Measurements from ENCODE around the gene PCDHGA4.
"Not testable (repeated sequence)": the region's sequence is repeated elsewhere in the genome, so short reads cannot be mapped to it uniquely, and the experiment has no call there.

The PCDHGA4 gene

DNA sequence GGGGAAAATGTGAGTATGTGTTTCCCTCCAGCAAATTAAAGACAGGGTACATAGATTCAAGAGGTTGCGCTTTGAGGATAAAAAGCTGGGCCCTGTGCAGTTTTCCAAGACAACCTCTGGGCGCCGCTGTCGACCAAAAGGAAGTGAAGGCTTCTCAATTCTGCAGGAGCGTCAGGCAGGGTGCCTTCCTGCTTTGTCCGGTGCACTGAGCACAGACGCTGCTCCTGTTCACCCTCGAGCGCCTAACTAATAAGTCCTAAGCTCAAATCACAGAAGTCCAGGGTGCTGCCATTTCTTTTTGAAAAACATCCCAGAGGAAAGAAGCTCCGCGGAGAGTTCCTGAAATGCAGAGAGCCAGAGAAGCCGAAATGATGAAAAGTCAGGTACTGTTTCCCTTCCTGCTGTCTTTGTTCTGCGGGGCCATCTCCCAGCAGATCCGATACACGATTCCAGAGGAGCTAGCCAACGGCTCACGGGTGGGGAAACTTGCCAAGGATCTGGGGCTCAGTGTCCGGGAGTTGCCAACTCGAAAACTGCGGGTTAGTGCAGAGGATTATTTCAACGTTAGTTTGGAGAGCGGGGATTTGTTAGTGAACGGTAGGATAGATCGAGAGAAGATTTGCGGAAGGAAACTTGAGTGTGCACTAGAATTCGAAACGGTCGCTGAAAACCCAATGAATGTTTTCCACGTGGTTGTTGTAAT, 4.8 kb upstream of the PCDHGA4 start, which contains the start of gene PCDHGB1:
Gene PCDHGB1 (plus strand): TSS at position 183 of the 703 bp plus-strand sequence. CDS start 162 bp downstream, at position 345.
- DNase-seq: peak; percentile 2 to 74 (median 39)

DNA sequence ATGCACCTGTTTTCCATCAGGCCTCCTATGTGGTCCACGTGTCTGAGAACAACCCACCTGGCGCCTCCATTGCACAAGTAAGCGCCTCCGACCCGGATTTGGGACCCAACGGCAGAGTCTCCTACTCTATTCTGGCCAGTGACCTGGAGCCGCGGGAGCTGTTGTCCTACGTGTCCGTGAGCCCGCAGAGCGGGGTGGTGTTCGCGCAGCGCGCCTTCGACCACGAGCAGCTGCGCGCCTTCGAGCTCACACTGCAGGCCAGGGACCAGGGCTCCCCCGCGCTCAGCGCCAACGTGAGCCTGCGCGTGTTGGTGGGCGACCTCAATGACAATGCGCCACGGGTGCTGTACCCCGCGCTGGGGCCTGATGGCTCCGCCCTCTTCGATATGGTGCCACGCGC, 3.2 kb upstream of the PCDHGA4 start:
- no peak for DNase-seq

DNA sequence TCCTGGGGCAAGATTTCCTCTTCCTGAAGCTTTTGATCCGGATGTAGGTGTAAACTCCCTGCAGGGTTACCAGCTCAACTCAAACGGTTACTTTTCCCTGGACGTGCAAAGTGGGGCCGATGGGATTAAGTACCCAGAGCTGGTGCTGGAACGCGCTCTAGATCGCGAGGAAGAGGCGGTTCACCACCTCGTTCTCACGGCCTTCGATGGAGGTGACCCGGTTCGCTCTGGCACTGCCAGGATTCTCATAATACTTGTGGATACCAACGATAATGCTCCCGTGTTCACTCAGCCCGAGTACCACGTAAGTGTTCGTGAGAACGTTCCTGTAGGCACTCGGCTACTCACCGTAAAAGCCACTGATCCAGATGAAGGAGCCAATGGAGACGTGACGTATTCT, 820 bp downstream of the PCDHGA4 start:
- DNase-seq: no peak

- DNase-seq: no peak
Measured at GRCh38 chr5:141356133-141356532, 1.3 kb downstream of the PCDHGA4 start.

DNA sequence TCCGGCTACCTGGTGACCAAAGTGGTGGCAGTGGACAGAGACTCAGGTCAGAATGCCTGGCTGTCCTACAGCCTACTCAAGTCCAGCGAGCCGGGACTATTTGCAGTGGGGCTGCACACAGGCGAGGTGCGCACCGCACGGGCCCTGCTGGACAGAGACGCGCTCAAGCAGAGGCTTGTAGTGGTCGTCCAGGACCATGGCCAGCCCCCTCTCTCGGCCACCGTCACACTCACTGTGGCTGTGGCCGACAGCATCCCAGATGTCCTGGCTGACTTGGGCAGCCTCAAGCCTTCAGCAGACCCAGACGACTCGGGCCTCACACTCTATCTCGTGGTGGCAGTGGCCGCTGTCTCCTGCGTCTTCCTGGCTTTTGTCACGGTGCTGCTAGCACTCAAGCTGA, 2.1 kb downstream of the PCDHGA4 start:
- no peak for DNase-seq

DNA sequence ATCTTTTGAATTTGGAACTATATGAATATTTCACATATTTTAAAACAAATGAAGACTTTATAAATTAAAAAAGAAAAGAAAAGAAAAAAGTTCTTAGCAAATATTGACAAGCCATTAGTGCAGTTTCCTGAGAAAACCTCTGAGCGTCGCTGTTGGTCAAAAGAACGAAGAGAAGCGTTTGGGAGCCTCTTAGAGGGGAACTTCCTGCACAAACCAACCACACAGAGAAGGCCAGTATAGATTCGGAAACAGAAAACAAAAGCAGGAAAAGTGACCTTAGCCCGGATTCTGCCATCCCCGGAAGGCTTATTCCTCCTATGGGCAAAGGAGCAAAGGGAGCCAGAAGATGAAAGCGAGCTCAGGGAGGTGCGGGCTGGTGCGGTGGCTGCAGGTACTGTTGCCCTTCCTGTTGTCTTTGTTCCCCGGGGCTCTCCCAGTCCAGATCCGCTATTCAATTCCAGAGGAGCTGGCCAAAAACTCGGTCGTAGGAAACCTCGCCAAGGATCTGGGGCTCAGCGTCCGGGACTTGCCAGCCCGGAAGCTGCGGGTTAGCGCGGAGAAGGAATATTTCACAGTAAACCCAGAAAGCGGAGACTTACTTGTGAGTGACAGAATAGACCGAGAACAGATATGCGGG, 5.1 kb downstream of the PCDHGA4 start, which contains the start of gene PCDHGB2:
Gene PCDHGB2 (plus strand): TSS at position 205 of the 637 bp plus-strand sequence. CDS start 142 bp downstream, at position 347.
- DNase-seq: peak in 1 of 3 experiments; percentile 1

GRCh38 chr5:141360685-141361084, 5.9 kb downstream of the PCDHGA4 start:
- no peak for DNase-seq

GRCh38 chr5:141362719-141363118, 7.9 kb downstream of the PCDHGA4 start:
- DNase-seq: no peak

- DNase-seq: no peak
Measured at GRCh38 chr5:141363952-141364660, 9.3 kb downstream of the PCDHGA4 start, which contains the start of gene PCDHGA5. Gene PCDHGA5, plus strand, starts transcription at chr5:141364162. Its CDS starts 169 bp downstream, at chr5:141364331.

DNA sequence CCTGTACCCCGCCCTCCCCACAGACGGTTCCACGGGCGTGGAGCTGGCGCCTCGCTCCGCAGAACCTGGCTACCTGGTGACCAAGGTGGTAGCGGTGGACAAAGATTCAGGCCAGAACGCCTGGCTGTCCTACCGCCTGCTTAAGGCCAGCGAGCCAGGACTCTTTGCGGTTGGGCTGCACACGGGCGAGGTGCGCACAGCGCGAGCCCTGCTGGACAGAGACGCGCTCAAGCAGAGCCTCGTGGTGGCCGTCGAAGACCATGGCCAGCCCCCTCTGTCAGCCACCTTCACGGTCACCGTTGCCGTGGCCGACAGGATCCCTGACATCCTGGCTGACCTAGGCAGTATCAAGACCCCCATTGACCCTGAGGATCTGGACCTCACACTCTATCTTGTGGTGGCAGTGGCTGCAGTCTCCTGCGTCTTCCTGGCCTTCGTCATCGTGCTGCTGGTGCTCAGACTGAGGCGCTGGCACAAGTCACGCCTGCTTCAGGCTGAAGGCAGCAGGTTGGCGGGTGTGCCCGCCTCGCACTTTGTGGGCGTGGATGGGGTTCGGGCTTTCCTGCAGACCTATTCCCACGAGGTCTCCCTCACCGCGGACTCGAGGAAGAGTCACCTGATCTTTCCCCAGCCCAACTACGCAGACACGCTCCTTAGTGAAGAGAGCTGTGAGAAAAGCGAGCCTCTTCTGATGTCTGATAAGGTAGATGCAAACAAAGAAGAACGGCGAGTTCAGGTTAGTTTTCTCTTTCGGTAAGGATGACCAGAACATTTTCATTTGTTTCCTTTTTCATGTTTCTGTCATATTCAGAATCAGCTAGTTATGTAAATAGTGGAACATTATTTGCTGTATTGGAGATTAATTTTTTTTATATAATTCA, 11.4 kb downstream of the PCDHGA4 start:
- DNase-seq: no peak

DNA sequence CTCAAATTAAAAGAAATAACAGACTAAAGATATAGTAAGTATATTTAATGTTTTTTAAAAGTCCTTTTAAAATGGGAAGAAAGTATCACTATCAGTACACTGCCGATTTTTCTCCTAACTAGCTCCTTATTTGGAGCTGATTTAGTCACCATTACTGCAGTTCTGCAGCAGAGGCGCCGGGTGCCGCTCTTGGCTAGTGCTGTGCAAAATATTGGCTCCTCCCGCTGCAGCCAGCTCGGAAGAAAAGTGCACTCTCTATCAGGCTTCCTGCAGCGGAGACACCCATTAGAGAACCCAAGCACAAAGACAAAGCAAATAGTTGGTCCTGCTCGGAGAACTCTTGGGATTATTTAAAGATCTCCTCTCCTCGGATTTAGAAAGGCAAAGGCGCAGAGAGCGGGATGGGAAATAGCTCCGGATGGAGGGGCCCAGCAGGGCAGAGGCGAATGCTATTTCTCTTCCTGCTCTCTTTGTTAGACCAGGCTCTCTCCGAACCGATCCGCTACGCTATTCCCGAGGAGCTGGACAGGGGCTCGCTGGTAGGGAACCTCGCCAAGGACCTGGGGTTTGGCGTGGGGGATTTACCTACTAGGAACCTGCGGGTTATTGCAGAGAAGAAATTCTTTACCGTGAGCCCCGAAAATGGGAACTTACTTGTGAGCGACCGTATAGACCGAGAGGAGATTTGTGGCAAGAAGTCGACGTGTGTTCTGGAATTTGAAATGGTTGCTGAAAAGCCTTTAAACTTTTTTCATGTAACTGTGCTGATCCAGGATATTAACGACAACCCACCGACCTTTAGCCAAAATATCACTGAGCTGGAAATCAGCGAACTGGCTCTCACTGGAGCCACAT, 15.4 kb downstream of the PCDHGA4 start, which contains the start of gene PCDHGB3:
Gene PCDHGB3 (plus strand): TSS at position 249 of the 855 bp plus-strand sequence. CDS start 153 bp downstream, at position 402.
- no peak for DNase-seq

DNA sequence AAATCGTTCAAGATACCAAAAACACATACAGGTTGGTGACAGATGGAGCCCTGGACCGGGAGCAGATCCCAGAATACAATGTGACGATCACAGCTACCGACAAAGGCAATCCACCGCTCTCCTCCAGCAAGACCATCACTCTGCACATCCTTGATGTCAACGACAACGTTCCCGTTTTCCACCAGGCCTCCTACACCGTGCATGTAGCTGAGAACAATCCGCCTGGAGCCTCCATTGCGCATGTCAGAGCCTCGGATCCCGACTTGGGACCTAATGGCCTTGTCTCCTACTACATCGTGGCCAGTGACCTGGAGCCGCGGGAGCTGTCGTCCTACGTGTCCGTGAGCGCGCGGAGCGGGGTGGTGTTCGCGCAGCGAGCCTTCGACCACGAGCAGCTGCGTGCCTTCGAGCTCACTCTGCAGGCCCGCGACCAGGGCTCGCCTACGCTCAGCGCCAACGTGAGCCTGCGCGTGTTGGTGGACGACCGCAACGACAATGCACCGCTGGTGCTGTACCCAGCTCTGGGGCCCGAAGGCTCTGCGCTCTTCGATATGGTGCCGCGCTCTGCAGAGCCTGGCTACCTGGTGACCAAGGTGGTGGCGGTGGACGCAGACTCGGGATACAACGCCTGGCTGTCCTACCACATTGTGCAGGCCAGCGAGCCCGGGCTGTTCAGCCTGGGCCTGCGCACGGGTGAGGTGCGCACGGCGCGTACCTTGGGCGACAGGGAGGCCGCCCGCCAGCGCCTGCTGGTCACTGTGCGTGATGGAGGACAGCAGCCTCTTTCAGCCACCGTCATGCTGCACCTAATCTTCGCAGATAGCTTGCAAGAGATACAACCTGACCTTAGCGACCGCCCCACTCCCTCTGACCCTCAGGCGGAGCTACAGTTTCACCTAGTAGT, 17.0 kb downstream of the PCDHGA4 start:
- DNase-seq: no peak

DNA sequence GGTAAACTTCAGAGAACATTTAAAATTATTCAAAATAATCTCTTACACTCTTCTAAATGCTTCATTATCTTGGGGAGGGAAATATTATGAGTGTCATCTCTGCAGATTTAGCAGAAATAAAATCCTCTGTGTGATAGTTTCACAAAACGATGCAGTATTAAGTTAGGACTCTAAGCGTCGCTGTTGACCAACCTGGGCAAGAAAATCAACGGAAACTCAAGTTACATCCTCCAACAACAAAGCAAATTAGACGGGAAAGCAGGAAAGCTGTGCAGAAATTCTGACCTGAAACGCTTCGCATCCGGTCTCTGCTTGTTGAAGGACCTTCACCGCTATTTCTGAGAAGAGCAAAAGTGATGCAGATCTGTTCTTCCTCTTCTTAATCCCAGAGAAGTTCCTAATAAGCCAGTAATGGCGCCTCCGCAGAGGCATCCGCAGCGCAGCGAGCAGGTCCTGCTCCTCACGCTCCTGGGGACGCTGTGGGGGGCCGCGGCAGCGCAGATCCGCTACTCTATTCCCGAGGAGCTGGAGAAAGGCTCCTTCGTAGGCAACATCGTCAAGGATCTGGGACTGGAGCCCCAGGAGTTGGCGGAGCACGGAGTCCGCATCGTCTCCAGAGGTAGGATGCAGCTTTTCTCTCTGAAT, 19.0 kb downstream of the PCDHGA4 start, which contains the start of gene PCDHGA6:
Gene PCDHGA6 (plus strand): TSS at position 219 of the 645 bp plus-strand sequence. CDS start 193 bp downstream, at position 412.
- peak in 1 of 3 experiments; percentile 0 for DNase-seq

GRCh38 chr5:141374627-141375026, 19.8 kb downstream of the PCDHGA4 start:
- no peak for DNase-seq

GRCh38 chr5:141375444-141376155, 20.8 kb downstream of the PCDHGA4 start:
- DNase-seq: not testable (repeated sequence)

- no peak for DNase-seq
Measured at GRCh38 chr5:141382469-141383294, 27.9 kb downstream of the PCDHGA4 start, which contains the start of gene PCDHGA7. Gene PCDHGA7, plus strand, starts transcription at chr5:141382742. Its CDS starts 158 bp downstream, at chr5:141382900.

GRCh38 chr5:141383345-141383744, 28.5 kb downstream of the PCDHGA4 start:
- DNase-seq: no peak
